ENCODE data around the gene HMOX2.

The HMOX2 gene

DNA sequence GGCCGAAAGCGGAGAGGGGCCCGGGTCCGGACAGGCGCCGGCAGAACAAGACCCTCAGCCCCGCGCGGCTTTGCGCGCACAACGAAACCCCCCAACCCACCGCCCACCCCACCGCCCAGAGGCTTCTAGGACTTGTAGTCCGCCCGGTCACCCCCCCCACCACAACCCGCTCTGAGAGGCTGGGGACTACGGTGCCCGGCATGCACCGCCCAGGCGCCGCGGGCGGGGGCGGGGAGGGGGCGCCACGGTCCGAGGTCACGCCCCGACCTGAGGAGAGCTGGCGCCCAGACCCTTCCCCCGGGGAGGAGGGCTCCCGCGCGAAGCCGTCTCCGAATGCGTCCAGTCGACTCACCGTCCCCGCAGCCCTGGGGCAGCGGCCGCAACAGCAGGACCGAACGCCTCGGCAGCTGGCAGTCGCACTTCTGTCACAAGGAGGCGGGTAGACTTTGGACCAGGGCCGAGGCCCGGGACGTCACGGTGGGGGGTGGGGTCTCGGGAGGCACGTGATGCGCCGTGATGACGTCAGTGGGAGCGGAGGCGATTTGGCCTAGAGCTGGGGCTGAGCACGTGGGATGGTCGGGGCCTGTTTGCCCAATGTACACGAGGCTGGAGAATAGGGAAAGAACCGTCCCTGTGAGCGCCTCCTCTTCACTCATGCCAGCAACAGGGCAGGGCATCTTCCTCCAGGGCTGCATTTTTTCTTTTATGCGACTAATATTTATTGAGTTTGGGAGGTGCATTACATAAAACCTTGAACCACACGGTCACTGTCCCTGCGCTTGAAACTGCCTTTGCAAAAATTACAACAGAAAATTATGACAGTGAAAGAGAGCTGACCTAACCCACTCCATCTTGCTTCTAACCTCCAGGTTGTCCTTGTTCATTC lies 62.4 kb downstream of the HMOX2 start, which contains the start of gene CDIP1:
Gene CDIP1, minus strand, starts transcription at position 424 of the 886 bp plus-strand sequence. CDS start 24,643 bp downstream, outside the sequence.
- peak within 1 kb of the TSS; percentile 73 for H3K4me3 ChIP-seq (ENCODE audit: low read depth, low read length)

DNA sequence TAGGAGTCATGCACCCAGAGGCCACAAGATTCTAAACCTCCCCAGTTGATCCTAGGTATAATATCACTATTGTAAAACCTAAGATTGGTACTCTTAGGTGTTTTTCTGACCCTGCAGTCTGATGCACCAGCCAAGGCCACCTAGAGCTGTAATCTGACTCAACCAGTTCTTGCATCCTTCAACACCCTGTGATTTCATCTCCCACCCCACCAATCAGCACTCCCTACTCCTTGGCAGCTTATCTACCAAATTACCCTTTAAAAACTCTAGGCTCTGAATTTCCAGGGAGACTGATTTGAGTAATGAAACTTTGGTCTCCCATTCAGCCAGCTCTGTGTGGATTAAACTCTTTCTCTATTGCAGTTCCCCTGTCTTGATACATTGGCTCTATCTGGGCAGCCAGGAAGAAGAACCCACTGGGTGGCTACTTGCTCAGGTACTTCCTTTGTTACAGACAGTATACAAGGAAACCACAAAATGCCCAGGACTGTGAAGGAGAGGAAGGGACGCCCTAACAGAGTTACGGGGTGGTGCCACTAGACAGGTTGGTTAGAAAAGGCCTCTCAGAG lies 63.6 kb downstream of the HMOX2 start:
- H3K4me3 ChIP-seq (ENCODE audit: low read depth, low read length): no peak overlapping the region
- DNase-seq (ENCODE audit: low read depth): no peak

More for the DNA sequence above, 62.4 kb downstream of the HMOX2 start, which contains the start of gene CDIP1:
- DNase-seq (ENCODE audit: low read depth): peak; percentile 87

DNA sequence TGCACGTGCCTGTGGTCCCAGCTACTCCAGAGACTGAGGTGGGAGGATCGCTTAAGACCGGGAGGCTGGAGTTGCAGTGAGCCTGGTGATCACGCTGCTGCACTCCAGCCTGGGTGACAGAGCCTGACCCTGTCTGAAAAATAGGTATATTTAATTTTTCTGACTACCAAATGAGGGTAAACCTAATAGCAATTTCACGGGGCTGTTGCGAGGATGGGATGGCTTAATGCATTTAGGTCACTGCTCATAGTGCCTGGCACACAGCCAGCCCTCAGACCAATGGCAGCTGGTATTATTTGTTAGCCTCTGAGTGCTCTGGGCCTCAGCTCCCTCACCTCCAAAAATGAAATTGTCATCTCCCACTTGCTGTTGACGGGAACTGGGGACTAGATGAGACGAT lies 68.3 kb downstream of the HMOX2 start:
- no peak overlapping the region for H3K4me3 ChIP-seq (ENCODE audit: low read depth, low read length)
- DNase-seq (ENCODE audit: low read depth): no peak

DNA sequence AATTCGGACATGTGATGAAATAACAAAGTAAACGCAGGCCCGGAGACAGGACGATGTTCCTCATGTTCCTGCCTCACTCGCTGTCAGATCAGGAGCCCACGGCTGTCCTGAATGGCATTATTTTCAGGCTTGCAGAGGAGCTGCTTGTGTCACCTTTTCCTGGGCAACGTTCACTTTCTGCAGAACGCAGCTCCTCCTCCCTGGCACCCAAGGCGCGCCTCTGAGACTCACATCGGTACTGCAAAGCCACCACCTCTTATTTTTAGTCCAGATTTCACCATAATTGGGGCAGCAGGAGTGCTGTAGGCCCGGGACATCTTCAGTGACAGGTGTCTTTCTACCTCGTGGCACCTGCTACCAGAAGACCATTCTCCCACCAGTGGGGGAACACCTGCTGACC lies 71.9 kb downstream of the HMOX2 start:
- H3K4me3 ChIP-seq (ENCODE audit: low read depth, low read length): no peak overlapping the region
- no peak for DNase-seq (ENCODE audit: low read depth)

DNA sequence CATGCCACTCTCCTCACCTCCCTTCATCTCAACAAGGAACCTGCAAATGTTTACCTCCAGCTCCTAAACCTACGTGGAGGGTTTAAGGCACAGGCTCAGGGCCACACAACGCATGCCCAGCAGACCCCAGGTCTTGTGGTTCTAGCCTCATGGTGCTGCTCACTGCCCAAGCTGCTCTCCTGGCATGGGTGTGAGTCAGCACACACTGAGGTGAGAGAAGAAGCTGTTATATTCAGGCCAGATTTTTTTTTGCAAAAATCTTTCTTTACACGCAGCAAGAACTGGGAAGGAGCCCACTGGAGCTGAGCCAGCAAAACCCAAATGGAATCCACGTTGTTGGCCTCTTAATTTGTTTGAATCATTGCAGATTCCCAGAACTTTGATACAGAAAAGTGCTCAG lies 74.4 kb downstream of the HMOX2 start:
- no peak for DNase-seq (ENCODE audit: low read depth)

DNA sequence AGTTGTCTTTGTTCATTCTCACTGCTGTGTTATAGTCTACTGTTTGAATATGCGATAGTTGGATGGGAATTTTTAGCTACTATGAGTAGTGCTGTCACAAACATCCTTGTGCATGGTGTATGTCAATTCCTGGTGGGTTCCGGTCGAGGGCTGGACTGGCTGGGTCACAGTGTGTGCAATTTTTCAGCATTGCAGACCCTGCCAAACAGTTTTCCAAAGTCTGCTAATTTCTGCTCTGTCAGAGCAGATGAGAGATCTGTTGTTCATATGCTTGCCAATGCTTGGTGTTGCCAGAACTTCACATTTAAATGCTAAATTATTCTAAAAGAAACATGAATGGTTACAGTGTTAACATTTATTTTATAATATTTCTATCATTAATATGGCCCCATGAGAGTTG lies 76.3 kb downstream of the HMOX2 start:
- H3K4me3 ChIP-seq (ENCODE audit: low read depth, low read length): no peak overlapping the region
- DNase-seq (ENCODE audit: low read depth): no peak

More for the DNA sequence above, 74.4 kb downstream of the HMOX2 start:
- H3K4me3 ChIP-seq (ENCODE audit: low read depth, low read length): no peak overlapping the region

DNA sequence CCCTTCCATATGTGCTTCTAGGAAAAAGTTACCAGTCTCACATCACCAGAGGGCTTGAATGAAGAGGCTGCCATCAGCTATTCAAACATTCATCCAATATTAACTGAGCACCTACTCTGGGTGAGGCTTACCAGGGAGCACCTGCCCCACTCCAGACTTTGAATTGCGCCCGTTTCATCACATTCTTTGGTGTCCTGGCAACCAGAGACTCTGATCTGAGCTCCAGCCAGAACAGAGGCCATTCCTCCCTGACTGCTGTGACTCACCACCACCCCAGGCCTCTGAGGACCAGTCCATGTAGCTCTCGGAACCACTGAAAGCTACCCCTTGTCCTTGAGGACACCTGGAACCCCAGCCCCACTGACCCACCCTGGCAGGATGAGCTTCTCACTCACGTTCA lies 79.9 kb downstream of the HMOX2 start, which contains the start of gene C16orf96:
Gene C16orf96, plus strand, starts transcription at position 229 of the 400 bp plus-strand sequence. Its CDS starts 150 bp downstream, at position 379.
- no peak within 1 kb of the TSS for H3K4me3 ChIP-seq (ENCODE audit: low read depth, low read length)
- DNase-seq (ENCODE audit: low read depth): no peak

DNA sequence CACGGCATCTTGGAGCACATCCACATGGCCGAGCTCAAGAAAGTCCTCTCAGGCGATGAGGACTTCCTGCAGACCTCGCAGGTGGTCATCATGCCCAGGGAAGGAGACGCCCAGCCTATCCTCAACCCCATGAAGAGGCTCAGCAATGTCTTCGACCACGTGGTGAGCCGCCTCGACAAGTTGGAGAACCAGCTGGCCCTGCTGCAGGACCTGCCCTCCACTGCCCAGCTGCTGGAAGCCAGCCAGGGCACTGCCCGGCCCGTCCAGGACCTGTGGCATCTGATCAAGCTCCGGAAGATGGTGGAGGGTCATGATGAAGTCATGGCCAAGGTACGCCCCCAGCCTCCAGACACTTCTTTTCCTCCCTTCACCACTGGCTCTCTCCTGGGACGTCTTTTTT lies 80.4 kb downstream of the HMOX2 start:
- DNase-seq (ENCODE audit: low read depth): no peak
- no peak overlapping the region for H3K4me3 ChIP-seq (ENCODE audit: low read depth, low read length)

DNA sequence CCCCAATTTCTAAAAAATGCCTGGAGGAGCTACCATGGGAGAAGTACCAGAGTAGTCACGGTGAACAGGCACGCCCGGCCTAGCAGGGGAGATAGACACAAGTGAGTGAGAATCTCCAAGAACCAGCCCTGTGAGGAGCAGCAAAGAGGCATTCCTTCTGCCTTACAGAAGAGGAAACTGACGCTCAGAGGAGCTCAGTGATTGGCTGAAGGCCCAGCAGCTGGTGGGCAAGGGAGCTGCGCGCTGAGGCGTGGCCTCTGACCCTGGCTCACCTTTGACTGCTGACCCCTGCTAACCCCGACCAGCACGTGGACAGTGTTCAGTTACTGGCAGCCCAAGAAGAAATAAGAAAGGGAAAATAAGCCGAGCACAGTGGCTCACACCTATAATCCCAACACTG lies 81.8 kb downstream of the HMOX2 start:
- no peak for DNase-seq (ENCODE audit: low read depth)
- H3K4me3 ChIP-seq (ENCODE audit: low read depth, low read length): no peak overlapping the region

All from skeletal muscle cell (primary cell).